Stomach (tissue), 4 donors: ENCODE measurements around the gene TSPO2.

Source experiments
- EP300 ChIP-seq: sonication (generic); formaldehyde crosslinking; IDR thresholded peaks from one replicate; pipeline ENCODE4 v1.6.1; 2017; ENCODE audit warnings: antibody characterized with exemption
- POLR2A ChIP-seq, 4 donors: fragments of 450-650 bp; IDR thresholded peaks; one replicate each; pipeline ENCODE4 v1.6.1; 2016; ENCODE audit warnings: antibody characterized with exemption in 4 of 4, control low read depth in 2 of 4, mild to moderate bottlenecking in 1 of 4, moderate library complexity in 1 of 4
- POLR2AphosphoS5 ChIP-seq, 3 donors: sonication (generic); formaldehyde crosslinking; IDR thresholded peaks; one replicate each; pipeline ENCODE4 v1.6.1; 2016; ENCODE audit warnings: antibody characterized with exemption in 3 of 3
- TF ChIP-seq, protein P1 (sequence below), 7 experiments: fragments of 450-650 bp in 4 of 7; fragments of 200-600 bp in 3 of 7; sonication (generic) in 3 of 7; IDR thresholded peaks; one replicate each; pipeline ENCODE4 v1.5.1; 2016 to 2019; ENCODE audit warnings: antibody characterized with exemption in 7 of 7, control low read depth in 2 of 7, mild to moderate bottlenecking in 1 of 7

DNA sequence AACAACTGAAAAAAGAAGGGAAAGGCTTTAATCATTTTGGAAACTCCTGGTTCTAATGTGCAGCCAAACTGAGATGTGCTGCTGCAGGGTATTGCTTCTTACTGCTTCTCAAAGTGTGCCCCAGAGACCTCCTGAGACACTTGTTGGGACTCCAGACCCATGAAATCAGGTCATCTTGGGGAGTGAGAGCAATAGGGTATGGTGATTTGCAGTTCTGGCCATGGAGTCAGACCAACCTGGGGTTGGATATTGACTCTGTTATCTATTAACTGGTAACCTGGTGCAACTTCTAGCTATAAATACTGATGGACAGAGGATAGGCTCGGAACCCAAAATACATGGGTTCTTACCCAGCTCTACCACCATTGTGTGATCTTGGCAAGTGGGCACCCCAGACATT, 3.8 kb downstream of the TSPO2 start:
- TF ChIP-seq, protein P1, sequence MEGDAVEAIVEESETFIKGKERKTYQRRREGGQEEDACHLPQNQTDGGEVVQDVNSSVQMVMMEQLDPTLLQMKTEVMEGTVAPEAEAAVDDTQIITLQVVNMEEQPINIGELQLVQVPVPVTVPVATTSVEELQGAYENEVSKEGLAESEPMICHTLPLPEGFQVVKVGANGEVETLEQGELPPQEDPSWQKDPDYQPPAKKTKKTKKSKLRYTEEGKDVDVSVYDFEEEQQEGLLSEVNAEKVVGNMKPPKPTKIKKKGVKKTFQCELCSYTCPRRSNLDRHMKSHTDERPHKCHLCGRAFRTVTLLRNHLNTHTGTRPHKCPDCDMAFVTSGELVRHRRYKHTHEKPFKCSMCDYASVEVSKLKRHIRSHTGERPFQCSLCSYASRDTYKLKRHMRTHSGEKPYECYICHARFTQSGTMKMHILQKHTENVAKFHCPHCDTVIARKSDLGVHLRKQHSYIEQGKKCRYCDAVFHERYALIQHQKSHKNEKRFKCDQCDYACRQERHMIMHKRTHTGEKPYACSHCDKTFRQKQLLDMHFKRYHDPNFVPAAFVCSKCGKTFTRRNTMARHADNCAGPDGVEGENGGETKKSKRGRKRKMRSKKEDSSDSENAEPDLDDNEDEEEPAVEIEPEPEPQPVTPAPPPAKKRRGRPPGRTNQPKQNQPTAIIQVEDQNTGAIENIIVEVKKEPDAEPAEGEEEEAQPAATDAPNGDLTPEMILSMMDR (IDR thresholded peaks at IDR 0.05) = no peak
- no peak for TF ChIP-seq POLR2AphosphoS5 (IDR thresholded peaks at IDR 0.05)
- TF ChIP-seq POLR2A (IDR thresholded peaks at IDR 0.05) = no peak
- TF ChIP-seq EP300 = no peak
